GM18517 (cell line): Measurements from ENCODE around the gene KDF1.

Experiments used
- ATAC-seq: cut with Tn5 transposase; IDR thresholded peaks from one replicate; pipeline ENCODE4 v1.9.1; 2021; ENCODE audit warnings: mild to moderate bottlenecking, moderate library complexity; ENCODE audit not compliant: unreplicated experiment

The KDF1 gene

DNA sequence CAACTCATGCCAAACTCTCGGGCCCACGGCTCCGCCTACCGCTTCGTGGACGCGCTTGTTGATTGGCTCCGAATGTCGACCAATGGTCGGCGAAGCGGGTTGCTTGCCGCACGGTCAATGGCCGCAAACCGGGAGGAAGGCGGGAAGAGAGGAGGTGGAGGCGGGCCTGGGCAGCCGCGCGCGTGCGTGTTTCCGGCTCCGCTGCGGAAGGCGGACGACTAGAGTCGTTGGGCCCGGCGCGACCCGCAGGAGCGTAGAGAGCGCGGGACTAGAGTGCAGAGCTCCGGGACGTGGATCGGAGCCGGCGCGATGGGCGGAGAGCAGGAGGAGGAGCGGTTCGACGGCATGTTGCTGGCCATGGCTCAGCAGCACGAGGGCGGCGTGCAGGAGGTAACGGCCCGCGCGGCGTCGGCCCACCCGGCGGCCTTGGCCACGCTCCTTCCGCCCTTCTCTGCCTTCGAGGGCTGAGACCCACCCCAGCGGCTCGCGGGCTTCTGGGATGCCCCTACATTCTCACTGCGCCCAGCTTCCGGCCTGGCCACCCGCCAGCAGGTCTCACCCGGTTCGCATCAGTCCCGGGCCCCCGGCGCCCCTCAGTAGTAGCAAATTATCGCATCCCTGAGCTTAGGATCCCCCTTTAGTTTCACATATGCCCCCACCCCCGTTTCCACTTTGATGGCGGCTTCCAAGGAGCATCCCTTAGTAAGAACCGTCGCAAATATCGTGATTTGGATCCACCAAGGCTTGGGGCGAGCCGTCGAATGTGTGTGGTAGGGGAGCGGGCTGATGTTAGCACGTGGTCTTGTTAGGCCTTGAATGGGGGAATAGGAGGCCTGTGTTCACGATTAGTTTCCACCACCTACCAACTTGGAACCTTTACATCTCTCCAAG lies 38.5 kb downstream of the KDF1 start, which contains the start of gene NUDC:
Gene NUDC (plus strand): TSS at position 204 of the 891 bp plus-strand sequence. CDS start 106 bp downstream, at position 310.
- ATAC-seq: peak; percentile 93

DNA sequence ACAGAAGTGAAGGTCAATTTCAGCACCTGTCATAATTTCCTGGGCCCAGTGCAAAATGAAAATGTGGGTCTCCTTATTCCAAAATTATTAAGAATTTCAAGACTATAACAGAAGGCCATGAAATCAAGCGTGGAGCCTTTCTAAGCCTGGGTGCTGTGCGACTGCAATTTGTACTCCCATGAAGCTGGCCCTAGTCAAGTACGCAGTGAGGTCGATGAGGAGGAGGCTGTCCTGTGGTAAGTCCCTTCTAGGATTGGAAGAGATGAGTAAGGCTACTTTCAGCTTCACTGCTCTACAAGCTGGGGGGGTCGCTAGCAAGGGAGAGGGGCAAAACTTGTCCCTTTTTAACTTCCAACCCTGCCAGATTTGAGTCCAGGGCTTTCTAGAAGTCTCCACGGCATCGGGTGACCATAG lies 39.1 kb downstream of the KDF1 start:
- no peak for ATAC-seq

DNA sequence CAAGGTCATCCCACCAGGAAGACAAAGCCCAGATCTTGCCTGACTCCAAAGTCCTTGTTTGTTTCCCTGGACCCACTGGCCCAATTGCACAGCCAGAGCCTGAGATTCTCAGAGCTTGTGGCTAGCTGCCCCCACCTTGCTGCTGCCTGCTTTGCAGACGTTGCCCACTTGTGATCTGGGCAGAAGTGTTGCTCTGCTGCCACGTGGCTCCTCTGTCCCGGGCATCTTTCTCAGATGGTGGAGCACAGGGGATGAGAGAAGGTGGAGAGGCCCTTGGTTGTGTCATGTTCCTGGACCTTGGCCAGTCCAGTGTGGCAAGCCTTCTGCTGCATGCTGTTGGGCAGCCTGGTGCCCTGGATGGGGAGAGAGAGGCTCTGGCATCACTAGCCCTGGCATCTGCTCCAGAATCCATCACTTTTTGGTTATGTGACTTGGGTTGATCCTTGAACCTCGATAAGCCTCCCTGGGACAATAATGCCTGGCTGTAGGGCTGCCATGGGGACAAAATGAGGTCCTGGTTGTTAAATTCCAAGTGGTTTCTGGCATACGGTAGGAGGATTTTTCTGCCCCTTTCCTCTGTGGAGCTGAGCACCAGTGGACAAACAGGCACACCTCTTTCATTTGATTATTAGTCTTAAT lies 44.9 kb downstream of the KDF1 start:
- ATAC-seq: no peak

DNA sequence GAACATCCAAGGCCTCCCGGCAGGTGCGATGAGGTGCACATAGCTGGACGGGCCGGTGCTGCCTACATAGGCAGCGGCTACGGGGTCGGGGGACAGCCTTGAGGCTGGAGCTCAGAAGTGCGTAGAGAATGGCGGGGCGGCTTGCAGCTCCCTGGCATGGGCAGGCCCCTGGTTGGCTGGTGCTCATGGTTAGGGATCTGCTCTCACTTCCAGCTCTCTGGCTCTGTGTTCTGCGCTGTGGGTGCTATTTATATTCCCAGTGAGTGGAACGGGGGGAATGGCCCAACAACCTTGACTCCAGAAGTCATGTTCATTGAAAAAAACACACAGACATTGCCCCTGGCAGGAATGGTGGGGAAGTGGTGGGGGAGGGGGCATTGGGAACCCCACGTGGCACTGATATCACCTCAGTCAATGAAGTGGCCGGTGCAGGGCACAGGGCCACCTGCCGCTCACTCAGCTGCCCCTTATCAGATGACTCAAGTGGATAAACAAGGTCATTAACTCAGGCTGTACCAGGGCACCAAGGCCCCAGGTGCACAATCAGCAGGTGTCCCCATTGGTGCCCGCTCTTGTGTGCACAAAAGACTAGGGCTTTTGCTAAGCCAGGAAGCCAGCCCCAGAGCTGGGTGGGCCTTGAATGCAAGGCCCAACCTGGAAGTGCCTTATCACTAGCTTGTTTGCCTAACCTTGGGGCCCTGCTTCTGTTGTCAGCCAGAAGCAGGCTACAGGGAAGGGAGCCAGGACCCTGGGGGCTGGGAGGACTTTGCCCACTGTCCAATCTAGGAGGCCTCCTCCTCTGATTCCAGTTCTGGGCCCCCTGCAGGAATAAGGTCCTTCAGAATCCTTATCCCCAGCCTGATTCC lies 46.3 kb downstream of the KDF1 start, which contains the start of gene NR0B2:
Gene NR0B2 (minus strand): TSS at position 222 of the 866 bp plus-strand sequence. CDS start 35 bp downstream, at position 187.
- no peak for ATAC-seq

DNA sequence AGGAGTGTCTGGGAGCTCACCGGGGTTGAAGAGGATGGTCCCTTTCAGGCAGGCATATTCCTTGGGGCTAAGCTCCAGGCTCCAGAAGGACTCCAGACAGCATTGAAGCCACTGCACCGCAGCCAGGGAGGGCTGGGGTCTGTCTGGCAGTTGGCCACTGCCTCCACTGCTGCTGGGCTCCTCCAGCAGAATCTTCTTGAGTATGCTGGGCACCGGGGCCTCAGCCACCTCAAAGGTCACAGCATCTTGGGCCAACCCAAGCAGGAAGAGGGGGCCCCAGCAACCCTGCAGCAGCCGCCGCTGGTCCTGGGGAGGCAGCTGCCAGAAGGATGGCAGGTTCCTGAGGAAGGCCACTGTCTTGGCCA lies 46.9 kb downstream of the KDF1 start:
- no peak for ATAC-seq

DNA sequence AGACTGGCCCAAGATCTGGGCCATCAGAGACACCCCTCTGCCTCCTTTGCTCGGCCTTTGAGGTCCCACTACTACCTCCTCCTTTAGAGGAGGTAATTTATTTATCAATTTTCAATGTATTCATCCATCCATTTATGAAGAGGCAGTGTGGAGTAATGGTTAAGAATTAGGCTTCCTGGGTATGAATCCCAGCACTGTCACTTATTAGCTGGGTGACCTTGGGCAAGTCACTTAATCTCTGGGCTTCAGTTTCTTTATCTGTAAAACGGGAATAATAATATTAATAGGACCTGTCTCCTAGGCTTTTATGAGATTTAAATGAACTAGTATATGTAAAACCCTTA lies 48.1 kb downstream of the KDF1 start:
- no peak for ATAC-seq

DNA sequence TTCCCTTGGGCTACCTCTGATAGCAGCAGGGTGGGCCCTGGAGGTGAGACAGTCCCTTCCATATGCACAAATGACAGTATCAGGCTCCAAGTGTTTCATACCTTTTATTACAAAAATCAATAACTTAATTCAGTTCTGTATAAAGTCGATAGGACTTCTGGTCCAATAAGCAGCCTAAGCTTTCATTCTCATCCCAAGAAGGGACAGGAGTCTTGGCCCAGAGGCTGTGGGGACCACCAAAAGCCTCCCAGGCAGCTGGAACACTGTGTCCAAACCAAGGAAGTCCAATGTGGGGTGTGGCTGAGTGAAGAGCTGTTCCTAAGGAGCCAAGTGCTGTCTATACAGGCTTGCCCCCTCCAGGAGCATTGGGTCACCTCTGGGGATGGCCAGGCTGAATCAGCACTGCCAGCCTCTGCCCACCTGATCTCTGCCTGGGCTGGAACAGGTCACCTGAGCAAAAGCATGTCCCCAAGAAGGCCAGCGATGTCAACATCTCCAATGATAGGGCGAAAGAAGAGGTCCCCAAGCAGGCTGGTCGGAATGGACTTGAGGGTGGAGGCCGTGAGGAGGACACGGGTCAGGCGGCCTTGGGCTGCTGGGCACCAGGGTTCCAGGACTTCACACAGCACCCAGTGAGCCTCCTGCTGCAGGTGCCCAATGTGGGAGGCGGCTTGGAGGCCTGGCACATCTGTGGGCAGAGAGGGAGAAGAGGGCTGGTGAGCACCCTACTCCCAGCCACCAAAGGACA lies 48.7 kb downstream of the KDF1 start:
- ATAC-seq: no peak

DNA sequence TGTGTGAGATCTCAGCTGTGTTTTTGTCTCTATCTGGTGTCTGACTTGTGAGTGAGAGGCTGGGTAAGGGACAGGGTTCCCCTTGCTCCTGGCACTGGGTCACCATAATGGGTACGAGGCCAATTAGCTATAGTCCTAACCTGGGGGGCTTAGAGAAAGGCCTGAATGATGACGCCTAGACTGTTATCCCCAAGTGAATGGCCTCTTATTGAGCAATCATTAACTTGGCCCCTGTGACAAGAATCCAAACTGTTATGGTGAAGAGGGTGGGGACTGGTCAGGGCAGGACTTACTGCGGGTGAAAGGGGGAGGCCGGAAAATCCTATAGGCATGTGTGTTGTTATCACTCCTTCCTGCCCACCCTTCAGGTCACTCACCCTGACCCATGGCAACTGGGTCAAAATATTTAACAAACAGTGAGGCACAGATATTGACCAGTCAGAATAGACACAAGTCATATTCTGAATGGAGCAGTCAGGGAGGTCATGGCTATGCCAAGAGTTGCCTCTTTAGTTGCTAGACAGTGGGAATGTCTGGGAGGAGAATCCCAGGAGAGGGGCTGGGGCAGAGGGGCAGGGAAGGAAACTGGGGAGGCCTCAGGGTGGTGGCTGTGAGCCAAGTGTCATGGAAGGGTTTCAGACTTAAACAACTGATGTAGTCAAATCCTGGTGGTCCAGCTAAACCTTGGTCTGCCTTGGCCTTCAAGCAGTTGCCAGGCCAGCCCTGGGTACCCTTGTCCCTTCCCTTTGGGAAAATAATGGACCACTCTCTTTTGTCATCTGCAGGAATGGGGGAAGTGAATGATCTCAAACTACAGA lies 49.7 kb downstream of the KDF1 start:
- no peak for ATAC-seq

DNA sequence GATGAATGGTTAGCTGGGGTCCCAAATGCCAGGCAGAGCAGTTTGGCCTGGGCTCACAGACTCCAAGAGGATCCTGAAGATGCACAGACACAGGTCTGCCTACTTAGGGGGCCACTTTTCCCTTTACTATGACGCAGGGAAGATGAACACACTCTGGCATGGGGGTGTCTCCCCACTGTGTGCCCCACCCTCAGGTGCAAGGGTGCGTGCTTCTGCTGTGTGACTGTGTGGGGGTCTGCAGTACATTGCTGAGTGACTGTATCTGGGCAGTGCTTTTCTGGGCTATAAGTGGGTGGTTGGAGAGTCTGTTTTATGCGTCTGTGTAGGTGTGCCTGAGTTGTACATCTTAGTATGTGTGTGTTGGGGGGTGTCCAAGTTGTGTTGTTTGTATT lies 50.3 kb downstream of the KDF1 start:
- no peak for ATAC-seq

DNA sequence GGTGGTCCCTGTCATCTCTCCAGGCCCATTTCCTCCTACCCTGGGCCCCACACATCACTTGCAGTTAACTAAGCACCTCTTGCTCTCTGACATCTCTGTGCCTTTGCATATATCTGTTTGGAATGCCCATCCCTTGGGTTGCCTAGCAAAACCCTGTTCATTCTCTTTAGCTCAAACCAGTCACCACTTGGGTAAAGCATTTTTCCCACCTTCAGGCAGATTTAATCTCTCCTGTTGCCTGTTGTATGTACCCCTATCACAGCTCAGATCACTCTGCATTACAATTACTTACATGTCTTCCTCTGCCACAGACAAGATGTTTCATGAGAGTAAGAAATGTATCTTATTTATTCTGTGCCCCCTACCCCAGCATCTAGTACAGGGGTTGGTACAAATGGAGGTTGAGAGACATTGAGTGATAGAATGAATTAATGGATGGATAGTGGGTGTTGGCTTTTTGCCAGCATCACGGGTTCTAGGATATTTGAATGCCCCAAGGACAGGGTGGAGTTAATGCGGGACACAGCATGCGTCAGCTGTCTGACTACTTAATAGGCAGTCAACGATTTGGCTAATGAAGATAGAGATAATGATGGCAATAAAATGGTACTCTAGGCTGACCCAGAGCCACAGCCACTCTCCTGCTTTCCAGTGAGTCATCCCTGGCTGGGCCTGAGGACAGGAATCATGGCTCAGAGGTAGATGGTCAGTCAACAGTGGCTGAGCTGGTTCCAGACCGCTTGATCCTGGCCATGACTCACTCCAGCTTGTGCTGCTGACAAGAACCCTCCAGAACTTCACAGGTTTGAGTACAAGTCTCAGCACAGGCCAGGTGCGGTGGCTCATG lies 53.0 kb downstream of the KDF1 start:
- no peak for ATAC-seq

DNA sequence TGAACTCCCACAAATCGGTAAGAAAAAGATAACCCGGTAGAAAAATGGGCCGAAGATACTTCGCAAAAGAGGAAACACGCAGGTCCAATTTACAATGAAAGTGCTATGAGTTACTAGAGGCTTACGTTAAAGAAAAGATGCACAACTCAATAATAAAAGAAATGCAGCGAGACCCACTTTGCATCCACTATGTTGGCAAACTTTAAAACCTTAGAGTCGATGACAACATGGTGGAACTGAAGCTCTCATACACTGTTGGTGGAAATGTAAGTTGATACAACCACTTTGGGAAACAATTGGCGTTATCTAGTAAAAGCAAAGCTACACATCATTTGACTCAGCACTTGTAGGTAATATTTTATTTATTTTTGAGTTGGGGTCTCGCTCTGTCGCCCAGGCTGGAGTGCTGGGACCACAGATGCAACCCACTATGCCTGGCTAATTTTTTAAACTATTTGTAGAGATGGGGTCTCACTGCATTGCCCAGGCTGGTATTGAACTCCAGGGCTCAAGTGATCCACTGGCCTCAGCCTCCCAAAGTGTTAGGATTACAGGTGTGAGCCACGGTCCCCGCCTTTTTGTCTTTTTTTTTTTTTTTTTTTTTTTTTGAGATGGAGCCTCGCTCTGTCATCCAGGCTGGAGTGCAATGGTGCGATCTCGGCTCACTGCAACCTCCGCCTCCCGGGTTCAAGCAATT lies 59.3 kb downstream of the KDF1 start:
- ATAC-seq: no peak

DNA sequence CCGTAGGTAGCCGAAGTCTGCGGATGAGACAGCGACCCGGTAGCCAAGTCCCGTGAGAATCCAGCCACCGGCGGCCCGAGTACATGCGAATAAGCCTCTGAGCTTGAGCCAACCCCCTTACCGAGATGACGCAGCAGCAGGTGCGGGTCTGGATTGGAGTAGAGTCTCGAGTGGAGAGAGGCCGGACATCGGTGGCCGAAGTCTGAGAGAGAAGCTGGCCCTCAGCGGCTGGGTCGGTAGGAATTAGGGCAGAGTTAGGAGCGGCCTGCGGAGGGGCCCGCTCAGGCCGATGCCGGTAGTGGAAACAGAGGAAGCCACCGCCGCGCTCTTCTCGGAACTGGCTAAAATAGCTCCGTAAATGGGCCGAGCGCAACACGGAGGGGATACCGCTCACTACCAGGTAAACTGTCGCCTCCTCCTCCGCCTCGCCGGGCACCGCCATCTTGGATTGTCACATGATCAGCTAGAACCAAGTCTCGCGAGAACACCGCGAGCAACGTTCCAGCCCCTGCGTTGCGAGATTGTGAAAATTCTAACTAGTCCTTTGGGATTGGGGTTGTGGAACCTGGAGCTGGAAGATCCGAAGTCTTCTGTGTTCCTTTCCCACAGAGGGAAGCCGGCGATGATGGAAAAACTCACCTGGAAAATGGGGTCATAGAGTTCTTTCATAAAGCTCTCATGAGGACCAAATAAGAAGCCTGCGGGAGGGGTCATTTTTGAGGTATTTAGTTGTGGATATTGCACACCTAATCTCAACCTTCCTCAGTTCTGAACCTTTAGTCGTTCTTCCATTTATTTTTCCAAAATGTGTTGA lies 60.1 kb downstream of the KDF1 start, which contains the start of gene GPATCH3:
Gene GPATCH3 (minus strand): TSS at position 467 of the 814 bp plus-strand sequence. CDS start 25 bp downstream, at position 442.
- peak; percentile 77 for ATAC-seq
